ENCODE measurements around the gene OTOA.

- no peak for TF ChIP-seq CTCF (IDR thresholded peaks at IDR 0.05)
- TF ChIP-seq POLR2A (IDR thresholded peaks at IDR 0.05): no peak
- no peak for TF ChIP-seq EP300 (IDR thresholded peaks at IDR 0.05)
- no peak for TF ChIP-seq POLR2AphosphoS5 (IDR thresholded peaks at IDR 0.05)
Observed at GRCh38 chr16:21654881-21655280, 8.9 kb upstream of the OTOA start.

Measured in stomach (tissue), 4 donors.